Fibroblast of skin of scalp (primary cell): Measurements from ENCODE around the gene IGFN1.

Source experiments
- DNase-seq: peaks from one replicate; pipeline ENCODE4 v3.0.0-alpha.2; 2013

Gene IGFN1

DNA sequence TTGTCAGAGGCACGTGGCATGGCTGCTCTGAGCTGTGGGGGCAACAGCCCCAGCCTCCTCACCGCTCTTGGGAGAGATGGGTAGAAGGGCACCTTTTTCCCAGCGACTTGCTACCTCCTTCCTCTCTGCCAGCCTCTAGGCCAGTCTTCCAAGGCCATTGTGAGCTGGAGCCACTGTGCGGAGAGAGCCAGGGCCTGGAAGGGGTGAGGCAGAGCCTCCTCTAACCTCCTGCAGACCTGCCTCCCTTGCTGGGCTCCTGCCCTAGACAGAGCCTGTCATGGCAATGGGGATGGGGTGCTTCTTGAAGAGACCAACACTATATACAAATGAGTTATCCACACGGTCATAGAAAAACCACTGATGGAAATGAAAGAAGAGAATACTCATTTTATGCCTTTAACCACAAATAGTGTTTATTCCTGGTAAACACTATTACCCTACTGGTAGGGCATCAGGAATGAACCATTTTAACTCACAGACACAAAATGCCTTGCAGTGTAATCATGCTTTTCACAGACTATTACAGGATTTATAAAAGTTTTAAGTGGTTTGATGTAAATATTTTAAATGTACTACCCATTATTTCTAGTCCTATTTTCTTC lies 5.0 kb upstream of the IGFN1 start:
- DNase-seq: no peak

DNA sequence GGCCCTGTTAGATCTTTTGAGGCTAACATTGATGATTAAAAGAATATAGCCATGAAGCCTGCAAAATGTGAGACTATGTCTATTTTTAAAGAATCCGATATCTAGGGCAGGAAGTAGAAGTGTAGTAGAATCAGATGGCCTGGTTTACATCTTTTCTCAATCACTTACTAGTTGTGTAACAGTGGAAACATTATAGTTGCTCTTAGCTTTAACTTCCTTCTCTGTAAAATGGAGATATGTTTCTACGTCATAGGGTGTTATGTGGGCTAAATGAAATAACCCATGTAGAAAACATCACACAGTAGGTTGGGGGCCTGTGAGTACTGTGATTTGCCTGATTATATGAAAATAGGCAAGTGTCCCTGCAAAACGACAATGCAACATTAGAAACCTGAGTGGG lies 4.4 kb upstream of the IGFN1 start:
- DNase-seq: no peak

GRCh38 chr1:201189085-201189484 lies 1.5 kb upstream of the IGFN1 start:
- DNase-seq: no peak

DNA sequence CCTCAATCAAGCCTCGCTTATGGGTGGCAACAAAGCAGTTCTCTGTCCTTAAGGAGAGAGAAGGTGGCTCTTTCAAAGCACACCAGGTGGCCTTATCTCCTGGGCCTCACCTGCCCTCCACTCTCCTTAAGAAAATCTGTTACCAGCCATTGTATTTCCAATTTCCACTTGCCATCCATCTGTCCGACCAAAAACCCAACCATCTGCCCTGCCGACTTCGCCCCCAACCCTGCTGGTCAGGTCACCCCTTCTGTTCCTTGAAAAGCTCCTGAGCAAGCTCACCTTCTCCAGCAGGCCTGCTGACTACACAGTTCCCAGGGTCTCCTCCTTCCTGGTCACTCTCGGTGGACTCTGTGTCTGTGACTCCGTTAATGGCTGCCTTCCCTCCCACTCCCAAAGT lies 619 bp upstream of the IGFN1 start:
- no peak for DNase-seq

- peak; percentile 86 for DNase-seq
Measured at GRCh38 chr1:201191653-201192260, 1.1 kb downstream of the IGFN1 start.

GRCh38 chr1:201192261-201192788 lies 1.7 kb downstream of the IGFN1 start:
- peak; percentile 61 for DNase-seq

GRCh38 chr1:201194046-201194445 lies 3.4 kb downstream of the IGFN1 start:
- no peak for DNase-seq

- DNase-seq: no peak
Measured at GRCh38 chr1:201198598-201198997, 8.0 kb downstream of the IGFN1 start.

GRCh38 chr1:201205036-201205435 lies 14.4 kb downstream of the IGFN1 start:
- DNase-seq: no peak

- DNase-seq: no peak
Measured at GRCh38 chr1:201206176-201206575, 15.6 kb downstream of the IGFN1 start.

GRCh38 chr1:201207046-201207445 lies 16.4 kb downstream of the IGFN1 start:
- DNase-seq: no peak

- DNase-seq: no peak
Measured at GRCh38 chr1:201208236-201208635, 17.6 kb downstream of the IGFN1 start.

- no peak for DNase-seq
Measured at GRCh38 chr1:201212056-201212455, 21.4 kb downstream of the IGFN1 start.

DNA sequence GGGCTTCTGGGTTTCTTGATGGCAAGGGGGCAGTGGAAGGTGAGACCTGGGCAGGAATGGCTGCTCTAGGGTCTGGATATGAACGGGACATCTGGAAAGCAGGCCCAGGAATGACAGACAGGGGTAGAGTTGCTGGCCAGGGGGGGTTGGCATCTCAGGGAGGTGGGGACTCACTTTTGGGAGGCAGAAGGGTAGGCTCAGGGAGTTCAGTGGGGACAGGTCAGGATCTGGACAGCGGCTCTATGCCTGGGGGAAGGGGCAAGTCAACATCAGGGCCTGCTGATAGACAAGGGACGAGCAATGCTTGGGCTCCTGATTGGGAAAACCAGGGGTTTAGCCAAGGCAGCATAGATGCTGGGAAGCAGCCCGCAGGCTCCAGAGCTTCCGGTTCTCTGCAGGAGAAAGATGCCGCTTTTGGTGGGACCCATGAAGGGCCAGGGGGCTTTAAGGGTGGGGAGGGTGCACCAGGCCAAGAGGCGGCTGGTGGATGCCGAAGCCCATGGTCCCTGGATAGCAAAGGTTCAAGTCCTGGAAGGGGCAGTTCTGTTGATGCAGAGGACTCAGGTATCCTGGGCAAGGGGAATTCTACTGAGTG lies 21.9 kb downstream of the IGFN1 start:
- DNase-seq: no peak

DNA sequence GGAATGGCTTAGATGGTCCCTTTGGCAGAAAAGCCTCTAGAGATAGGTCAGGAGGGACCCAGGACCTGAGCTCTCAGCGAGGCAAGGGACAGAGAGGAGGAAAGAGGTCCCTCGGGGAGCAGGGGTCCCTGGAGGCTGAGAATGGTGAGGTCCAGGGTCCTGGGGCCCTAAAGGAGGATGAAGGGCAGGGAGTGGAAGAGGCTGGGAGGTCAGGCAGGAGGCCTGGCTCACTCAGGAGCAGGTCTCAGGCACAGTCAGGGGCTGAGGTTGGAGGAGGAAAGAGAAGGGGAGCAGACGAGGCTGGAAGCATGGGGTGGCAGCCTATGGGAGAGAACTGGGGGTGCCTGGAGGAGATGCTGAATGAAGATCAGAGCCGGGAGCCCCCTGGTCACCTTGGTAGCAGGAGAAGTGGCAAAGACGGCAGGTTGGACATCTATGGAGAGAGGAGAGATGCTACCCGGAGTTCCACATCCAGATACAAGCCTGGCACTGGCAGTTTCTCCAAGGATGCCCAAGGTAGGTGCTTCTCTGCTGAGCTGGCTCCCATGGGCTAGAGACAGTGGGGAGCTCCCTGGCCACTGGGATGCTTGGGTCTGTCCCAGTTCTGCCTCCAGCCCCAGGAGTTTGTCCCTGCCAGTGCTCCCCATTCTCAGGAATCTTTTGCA lies 22.6 kb downstream of the IGFN1 start:
- no peak for DNase-seq

DNA sequence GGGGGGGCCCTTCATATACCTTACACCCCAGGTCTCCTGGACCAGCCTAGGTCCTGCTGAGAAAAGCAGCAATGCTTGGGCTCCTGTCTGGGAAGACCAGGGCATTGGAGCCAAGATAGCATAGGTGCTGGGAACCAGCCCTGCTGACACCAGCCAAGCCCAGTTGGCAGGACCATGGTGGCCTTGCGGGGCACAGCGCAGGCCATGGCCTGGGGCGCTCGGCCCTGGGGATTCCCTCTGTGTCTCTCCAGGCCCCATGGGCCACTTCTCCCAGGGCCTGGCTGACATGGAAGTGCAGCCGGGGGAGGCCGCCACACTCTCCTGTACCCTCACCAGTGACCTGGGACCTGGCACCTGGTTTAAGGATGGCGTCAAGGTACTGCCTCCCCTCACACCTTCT lies 23.3 kb downstream of the IGFN1 start:
- no peak for DNase-seq

- peak; percentile 5 for DNase-seq
Measured at GRCh38 chr1:201214461-201214860, 23.8 kb downstream of the IGFN1 start.

GRCh38 chr1:201214886-201215285 lies 24.3 kb downstream of the IGFN1 start:
- DNase-seq: no peak

DNA sequence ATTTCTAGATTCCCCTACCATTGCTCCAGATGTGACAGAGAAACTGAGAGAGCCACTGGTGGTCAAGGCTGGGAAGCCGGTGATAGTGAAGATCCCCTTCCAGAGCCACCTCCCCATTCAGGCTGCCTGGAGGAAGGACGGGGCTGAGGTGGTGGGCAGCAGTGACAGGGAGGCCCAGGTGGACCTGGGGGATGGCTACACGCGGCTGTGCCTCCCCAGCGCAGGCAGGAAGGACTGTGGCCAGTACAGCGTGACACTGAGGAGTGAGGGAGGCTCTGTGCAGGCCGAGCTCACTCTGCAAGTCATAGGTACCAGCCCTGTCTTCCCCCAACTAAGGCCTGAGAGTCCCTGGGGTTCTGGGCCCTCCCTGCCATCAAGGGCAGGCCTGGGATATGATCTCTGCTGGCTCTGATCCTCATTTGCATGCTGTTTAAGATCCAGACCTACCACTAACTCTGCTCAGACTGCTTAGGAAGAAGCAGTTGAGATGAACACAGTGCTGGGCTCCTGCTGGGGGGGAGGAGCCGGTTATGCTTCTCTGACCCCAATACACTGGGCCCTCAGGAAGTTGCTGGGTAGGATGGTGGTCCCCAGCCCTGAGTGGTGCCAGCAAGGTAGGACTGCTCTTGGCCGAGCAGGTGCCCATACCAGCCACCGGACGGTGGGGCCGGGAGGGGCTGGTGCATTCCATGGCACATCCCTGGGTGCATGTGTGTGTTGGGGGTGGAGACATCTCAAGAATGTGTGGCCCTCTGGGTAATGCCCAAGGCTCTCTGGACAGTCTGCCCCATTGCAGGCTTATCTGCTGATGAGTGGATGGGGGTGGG lies 25.1 kb downstream of the IGFN1 start:
- DNase-seq: no peak

DNA sequence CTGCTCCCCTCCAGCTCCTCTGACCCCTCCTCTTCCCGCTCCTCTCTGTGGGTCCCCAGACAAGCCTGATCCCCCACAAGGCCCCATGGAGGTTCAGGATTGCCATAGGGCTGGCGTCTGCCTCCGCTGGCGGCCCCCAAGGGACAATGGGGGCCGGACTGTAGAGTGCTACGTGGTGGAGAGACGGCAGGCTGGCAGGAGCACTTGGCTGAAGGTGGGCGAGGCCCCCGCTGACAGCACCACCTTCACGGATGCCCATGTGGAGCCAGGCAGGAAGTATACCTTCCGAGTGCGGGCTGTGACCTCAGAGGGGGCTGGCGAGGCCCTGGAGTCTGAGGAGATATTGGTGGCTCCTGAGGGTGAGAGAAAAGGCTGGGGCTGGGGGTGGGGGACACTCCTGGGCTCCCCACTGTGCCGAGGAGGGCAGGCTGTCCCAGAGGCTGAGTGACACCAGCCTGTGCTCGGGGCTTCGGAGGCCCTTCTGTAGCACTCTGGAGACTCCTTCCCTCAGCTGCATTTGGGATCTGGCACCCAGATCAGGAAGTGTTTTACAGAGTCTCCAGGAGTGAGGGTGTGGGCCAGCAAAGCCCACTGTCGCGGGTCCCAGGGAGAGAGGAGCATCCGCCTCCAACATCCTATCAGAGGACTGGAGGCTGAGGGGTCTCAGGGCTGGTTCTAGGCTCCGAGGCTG lies 25.9 kb downstream of the IGFN1 start:
- no peak for DNase-seq

- DNase-seq: no peak
Measured at GRCh38 chr1:201217146-201217545, 26.5 kb downstream of the IGFN1 start.

DNA sequence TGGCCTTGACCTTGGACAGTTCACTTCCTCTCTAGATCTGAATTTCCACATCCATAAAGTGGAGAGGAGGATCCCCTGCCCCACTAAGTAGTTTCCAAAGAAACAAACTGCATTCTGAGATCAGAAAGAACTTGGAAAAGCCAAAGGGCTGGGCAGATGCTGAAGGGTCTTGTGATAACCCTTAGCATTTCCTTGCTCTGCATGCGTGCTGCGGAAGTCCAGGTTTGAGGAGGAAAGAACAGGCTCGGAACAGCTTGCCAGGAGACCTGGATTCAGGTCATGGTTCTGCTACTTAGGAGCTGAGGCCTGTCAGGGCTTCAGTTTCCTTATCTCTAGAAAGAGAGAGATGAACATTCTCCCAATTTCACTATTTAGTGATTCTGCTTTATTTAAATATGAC lies 27.2 kb downstream of the IGFN1 start:
- DNase-seq: no peak
